ENCODE measurements around the gene LZTS3. TPM values are rescaled to one million over a fixed set of nuclear protein-coding genes. Genes with fewer than 3 reads are reported as not detected.

Gene LZTS3
- total and polyA plus RNA-seq, 2 of the 13 experiments (the other 11 are each of a cell fraction or from before 2014, with no cell fraction given): 10.1 to 31.3 TPM

- TF ChIP-seq ZNF687 (CRISPR knock-in tag; IDR thresholded peaks at IDR 0.05): peak; percentile 25; the same call in 1 of the 2 replicates
These were observed 51.3 kb downstream of the LZTS3 start (continued) for GRCh38 chr20:3121955-3122610.

GRCh38 chr20:3121271-3121911 is 52.0 kb downstream of the LZTS3 start:
- Histone ChIP-seq H3K4me3 (replicated peaks in 1 of 3; ENCODE audit: insufficient read depth in 1 of 3, low read depth in 2 of 3, low read length in 3 of 3) (no peak overlapping the region), H3K9ac (ENCODE audit: insufficient read depth, low read depth, low read length) (no peak overlapping the region), H3K9me3 (ENCODE audit: low read length) (no peaks in the 10 kb centered on the region), H3K27ac (ENCODE audit: extremely low read length, insufficient read depth, low read length) (peak overlapping the region; percentile 63), H3K4me1 (ENCODE audit: insufficient read depth, low read length) (peaks cover 42% of the 10 kb centered on the region), H3K27me3 (ENCODE audit: control insufficient read depth in 1 of 2, insufficient read depth in 2 of 2, low read length in 2 of 2) (no peaks in the 10 kb centered on the region), H3K79me2 (ENCODE audit: insufficient read depth, low read length) (no peaks in the 10 kb centered on the region), H2AFZ (ENCODE audit: low read length) (no peak overlapping the region), H3K4me2 (ENCODE audit: low read depth, low read length) (no peak overlapping the region), H3K36me3 (replicated peaks in 1 of 2; ENCODE audit: control insufficient read depth in 1 of 2, insufficient read depth in 2 of 2, low read length in 2 of 2) (peaks cover 7 to 22% of the 10 kb centered on the region in 2 experiments; a peak in 4 of 5 replicates), H4K20me1 (ENCODE audit: insufficient read depth, low read length) (no peaks in the 10 kb centered on the region)
- in situ Hi-C loops (cut with HindIII; ENCODE audit: extremely low pct_ligation_motif_present, low pct_unique_long_range_greater_than_20kb): no loop called here
- 0 out of 2 replicates have a peak, but pooled peaks have one; percentile 28 for TF ChIP-seq ZNF687 (CRISPR knock-in tag; IDR thresholded peaks at IDR 0.05)
- TF ChIP-seq KDM5B (CRISPR knock-in tag; IDR thresholded peaks at IDR 0.05; ENCODE audit: borderline replicate concordance): 0 out of 2 replicates have a peak, but pooled peaks have one; percentile 4
- TF ChIP-seq RXRB (CRISPR knock-in tag; IDR thresholded peaks at IDR 0.05; ENCODE audit: borderline replicate concordance): no peak
- no peak for TF ChIP-seq HNRNPK (IDR thresholded peaks at IDR 0.05; ENCODE audit: low read depth, low read length, poor library complexity, severe bottlenecking)
- no peak for TF ChIP-seq ZMYM3 (CRISPR knock-in tag; IDR thresholded peaks at IDR 0.05)
- TF ChIP-seq RAD51 (IDR thresholded peaks at IDR 0.05; ENCODE audit: borderline replicate concordance): no peak
- 0 out of 2 replicates have a peak, but pooled peaks have one; percentile 37 for TF ChIP-seq ZNF296 (CRISPR knock-in tag; conservative IDR thresholded peaks at IDR 0.05)
- TF ChIP-seq RBM22 (optimal IDR thresholded peaks at IDR 0.05; ENCODE audit: low read length): peak; percentile 27
- POLR2A ChIA-PET: interaction anchor here (0.7 to 4.5 kb wide), 7 partner anchors 13 to 101 kb away, joined by 3 to 22 read pairs (median 4); partner anchors contain the start of genes FASTKD5, LZTS3 and UBOX5
- CTCF ChIA-PET (ENCODE audit: low intra/inter-chr PET ratio, low total read pairs): no interaction called here
- no TSS peak for BruUV-seq (replicated peaks)
- intact Hi-C loops (cut with micrococcal nuclease; ENCODE audit: unreplicated experiment): no loop called here
- no peak for DNase-seq (ENCODE audit: low spot score)
- ATAC-seq: no peak
- no peak for FAIRE-seq
- WGBS (ENCODE audit: low lambda C conversion rate): 95% methylated on average over 10 of the region's 11 CpGs
